Glomerular endothelial cell (primary cell): ENCODE results near the gene TMED5. TPM values are rescaled to one million over a fixed set of nuclear protein-coding genes. Genes with fewer than 3 reads are reported as not detected.

Experiments used
- DNase-seq: peaks from one replicate; pipeline ENCODE4 v3.0.0-alpha.2; 2011; ENCODE audit warnings: low read depth, low spot score; ENCODE audit errors: extremely low read depth
- total RNA-seq: library from RNA; depleted of rRNA; stranded (reverse); fragments of >200 nt; gene quantifications from 2 replicates; pipeline ENCODE4 v1.2.3, GENCODE V29; 2015

The TMED5 gene
- total RNA-seq, 1 donor from 2014 or later = 57.1 TPM

GRCh38 chr1:93124556-93125355, 55.5 kb downstream of the TMED5 start:
- no peak for DNase-seq

DNA sequence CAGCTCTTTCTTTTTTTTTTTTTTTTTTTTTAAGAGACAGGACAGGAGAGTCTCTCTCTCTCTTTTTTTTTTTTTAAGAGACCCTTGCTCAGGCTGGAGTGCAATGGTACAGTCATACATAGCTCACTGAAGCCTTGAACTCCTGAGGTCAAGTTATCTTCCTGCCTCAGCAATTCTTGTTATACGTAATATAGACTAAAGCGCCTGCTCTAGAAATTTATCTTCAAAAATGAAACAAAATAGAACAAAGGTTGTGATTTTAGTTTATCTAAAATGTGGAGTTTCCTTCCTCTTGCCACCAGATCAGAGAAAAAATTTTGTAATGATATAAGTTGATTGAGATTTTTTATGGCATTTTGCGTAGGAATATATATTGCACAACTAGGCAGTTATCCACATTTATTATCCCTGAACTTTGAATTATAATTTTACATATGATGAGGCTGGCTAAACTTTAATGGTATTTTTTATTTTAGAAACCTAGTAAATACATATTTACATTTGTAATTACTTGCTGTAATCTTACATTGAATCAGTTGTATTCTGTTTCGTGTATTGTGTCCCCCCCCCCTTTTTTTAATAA, 56.9 kb downstream of the TMED5 start:
- DNase-seq = peak; percentile 12

DNA sequence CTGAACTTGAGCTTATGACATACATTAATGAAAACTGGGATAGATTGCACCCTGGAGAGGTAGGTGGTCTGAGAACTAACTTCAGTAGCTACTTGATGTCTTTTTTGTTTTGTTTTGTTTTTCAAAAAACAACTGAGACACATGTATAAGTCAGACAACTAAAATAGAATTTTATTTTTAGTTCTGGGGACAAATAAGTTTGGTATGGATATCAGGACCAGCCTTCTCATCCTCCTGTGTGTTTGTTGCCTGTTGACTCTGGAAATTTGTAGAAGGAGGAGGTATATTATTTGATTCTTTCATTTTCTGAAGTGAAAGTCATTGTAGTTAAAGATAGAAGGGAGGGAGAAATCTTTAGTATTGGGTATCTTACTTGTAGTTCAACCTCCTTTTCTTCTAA, 59.6 kb downstream of the TMED5 start:
- DNase-seq = no peak

DNA sequence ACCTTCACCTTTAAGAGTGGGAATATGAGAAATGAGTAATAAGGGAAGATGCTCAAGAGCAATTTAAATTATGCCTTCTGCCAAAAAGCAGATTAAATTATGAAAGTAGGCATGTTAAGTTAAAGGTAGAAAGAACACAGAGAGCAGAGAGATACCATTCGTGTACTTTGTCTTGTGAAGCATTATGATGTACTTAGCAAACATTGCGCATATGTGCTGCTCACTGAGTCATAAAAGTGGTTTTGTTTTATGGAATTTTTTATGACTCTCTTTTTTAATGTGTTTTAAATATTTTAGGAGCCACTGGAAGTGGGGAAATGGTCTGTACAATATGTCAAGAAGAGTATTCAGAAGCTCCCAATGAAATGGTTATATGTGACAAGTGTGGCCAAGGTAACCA, 65.8 kb downstream of the TMED5 start:
- no peak for DNase-seq

DNA sequence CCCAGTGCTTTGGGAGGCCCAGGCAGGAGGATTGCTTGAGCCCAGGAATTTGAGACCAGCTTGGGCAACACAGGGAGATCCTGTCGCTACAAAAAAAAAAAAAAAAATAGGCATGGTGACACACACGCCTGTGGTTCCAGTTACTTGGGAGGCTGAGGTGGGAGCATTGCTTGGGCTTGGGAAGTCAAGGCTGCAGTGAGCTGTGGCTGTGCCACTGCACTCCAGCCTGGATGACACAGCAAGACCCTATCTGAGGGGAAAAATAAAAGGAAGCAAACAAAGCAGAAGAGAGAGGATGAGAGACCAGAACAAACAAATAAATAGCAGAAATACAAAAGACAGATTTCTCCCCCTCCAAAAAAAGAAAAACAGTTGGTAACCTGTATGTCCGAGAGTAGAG, 67.1 kb downstream of the TMED5 start:
- DNase-seq = no peak

- no peak for DNase-seq
Observed at GRCh38 chr1:93111561-93111960, 68.7 kb downstream of the TMED5 start.

GRCh38 chr1:93111065-93111464, 69.1 kb downstream of the TMED5 start:
- no peak for DNase-seq

DNA sequence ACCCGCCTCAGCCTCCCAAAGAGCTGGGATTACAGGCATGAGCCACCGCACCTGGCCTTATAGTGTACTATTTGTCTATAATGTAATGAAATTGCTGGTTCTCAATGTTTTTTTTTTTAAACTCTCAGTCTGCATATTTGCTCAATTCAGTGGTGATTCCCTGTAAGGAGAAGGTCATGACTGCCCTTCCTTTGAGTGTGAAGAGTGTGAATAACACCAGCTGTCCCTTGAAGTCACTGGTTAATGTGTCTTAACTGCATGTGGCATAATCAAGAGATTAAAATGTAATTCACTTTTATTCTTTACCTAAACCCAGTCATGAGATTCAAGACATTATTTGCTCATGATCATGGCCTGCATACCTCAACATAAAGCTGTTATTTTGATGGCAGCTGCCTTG, 70.6 kb downstream of the TMED5 start:
- DNase-seq = no peak

DNA sequence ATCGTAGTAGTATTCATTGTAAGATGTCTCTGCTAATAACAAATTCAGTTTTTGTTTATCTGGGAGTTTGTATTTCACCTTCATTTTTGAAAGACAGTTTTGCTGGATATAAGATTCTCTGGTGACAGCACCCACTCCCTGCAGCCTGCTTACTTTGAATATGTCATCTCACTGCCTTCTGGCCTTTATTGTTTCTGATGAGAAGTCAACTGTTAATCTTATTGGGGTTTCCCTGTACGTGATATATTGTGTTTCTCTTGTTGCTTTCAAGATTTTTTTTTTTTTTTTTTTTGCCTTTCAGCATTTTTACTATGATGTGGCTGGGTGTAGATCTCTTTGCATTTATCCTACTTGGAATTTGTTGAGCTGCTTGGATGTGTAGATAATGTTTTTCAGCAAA, 71.9 kb downstream of the TMED5 start:
- no peak for DNase-seq

DNA sequence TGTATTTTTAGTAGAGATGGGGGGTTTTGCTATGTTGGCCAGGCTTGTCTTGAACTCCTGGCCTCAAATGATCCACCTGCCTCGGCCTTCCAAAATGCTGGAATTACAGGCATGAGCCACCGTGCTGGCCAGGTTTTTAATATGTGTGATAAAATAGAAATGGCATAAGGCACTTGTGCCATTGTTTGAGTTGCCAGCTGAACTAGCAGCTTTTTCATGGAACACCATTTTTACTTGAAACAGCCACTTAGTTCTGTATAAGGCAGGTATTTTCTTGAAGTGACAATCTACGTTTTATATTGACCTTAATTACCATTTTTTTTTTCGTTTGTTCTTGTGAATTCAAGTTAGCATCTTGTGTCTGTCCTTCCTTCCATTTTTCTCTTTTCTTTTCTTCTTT, 72.8 kb downstream of the TMED5 start:
- DNase-seq = no peak

GRCh38 chr1:93106226-93106625, 74.0 kb downstream of the TMED5 start:
- no peak for DNase-seq

DNA sequence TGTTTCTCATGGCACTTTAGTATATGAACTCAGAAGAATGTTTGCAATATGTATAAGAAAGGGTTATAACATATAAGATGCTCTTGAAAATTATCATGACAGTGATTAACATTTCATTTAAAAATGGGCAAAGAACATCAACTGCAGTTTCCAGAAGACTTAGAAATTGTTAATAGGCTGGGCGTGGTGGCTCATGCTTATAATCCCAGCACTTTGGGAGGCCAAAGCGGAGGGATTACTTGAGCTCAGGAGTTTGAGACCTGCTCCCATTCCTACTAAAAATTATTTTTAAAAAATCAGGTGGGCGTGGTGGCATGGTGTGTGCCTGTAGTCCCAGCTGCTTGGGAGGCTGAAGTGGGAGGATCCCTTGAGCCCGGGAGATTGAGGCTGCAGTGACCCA, 78.1 kb downstream of the TMED5 start:
- no peak for DNase-seq

Other genes starting within 250 kb of the TMED5 start
- 1.3 and 3.1 TPM in 2 replicates for gene DIPK1A, start 219.0 kb downstream of the TMED5 start, total RNA-seq
- gene MTF2, start 101.1 kb downstream of the TMED5 start, total RNA-seq = 16.6 and 19.5 TPM in 2 replicates
- gene CCDC18, start 311 bp upstream of the TMED5 start, total RNA-seq = 2.7 and 3.4 TPM in 2 replicates
- 33.1 and 39.6 TPM in 2 replicates for gene DR1, start 165.5 kb upstream of the TMED5 start, total RNA-seq